SIG-M5 treated with dmso at 0.1 percent for 504 hours (cell line): ENCODE results near the gene HSPA12A.

Source experiments
- DNase-seq: peaks from one replicate; lab custom pipeline; 2025; ENCODE audit not compliant: unreplicated experiment; lab: John Stamatoyannopoulos, UW

HSPA12A gene

GRCh38 chr10:116694243-116694926 lies 48.0 kb downstream of the HSPA12A start:
- peak; percentile 1 for DNase-seq

GRCh38 chr10:116692225-116692624 lies 50.1 kb downstream of the HSPA12A start:
- no peak for DNase-seq

GRCh38 chr10:116691635-116692034 lies 50.7 kb downstream of the HSPA12A start:
- no peak for DNase-seq

- no peak for DNase-seq
Observed at GRCh38 chr10:116690356-116691322, 51.7 kb downstream of the HSPA12A start.

GRCh38 chr10:116689744-116690143 lies 52.6 kb downstream of the HSPA12A start:
- no peak for DNase-seq

- no peak for DNase-seq
Observed at GRCh38 chr10:116688741-116689495, 53.4 kb downstream of the HSPA12A start.

- DNase-seq, result no peak
Observed at GRCh38 chr10:116688241-116688711, 54.1 kb downstream of the HSPA12A start.

- no peak for DNase-seq
Observed at GRCh38 chr10:116687633-116688032, 54.7 kb downstream of the HSPA12A start.

- DNase-seq, result no peak
Observed at GRCh38 chr10:116686632-116687031, 55.7 kb downstream of the HSPA12A start.

- DNase-seq, result no peak
Observed at GRCh38 chr10:116685807-116686206, 56.6 kb downstream of the HSPA12A start.

- DNase-seq, result no peak
Observed at GRCh38 chr10:116684781-116685180, 57.6 kb downstream of the HSPA12A start.

GRCh38 chr10:116683821-116684220 lies 58.5 kb downstream of the HSPA12A start:
- DNase-seq, result no peak

GRCh38 chr10:116683166-116683565 lies 59.2 kb downstream of the HSPA12A start:
- no peak for DNase-seq

- no peak for DNase-seq
Observed at GRCh38 chr10:116679351-116679750, 63.0 kb downstream of the HSPA12A start.

- no peak for DNase-seq
Observed at GRCh38 chr10:116676633-116677032, 65.7 kb downstream of the HSPA12A start.

GRCh38 chr10:116676118-116676517 lies 66.2 kb downstream of the HSPA12A start:
- DNase-seq, result no peak

GRCh38 chr10:116674901-116675423 lies 67.4 kb downstream of the HSPA12A start:
- no peak for DNase-seq

GRCh38 chr10:116673866-116674265 lies 68.5 kb downstream of the HSPA12A start:
- DNase-seq, result no peak

- no peak for DNase-seq
Observed at GRCh38 chr10:116672891-116673290, 69.5 kb downstream of the HSPA12A start.

GRCh38 chr10:116671274-116671926 lies 71.0 kb downstream of the HSPA12A start:
- no peak for DNase-seq
